Measurements from ENCODE around the gene HIVEP3.

DNA sequence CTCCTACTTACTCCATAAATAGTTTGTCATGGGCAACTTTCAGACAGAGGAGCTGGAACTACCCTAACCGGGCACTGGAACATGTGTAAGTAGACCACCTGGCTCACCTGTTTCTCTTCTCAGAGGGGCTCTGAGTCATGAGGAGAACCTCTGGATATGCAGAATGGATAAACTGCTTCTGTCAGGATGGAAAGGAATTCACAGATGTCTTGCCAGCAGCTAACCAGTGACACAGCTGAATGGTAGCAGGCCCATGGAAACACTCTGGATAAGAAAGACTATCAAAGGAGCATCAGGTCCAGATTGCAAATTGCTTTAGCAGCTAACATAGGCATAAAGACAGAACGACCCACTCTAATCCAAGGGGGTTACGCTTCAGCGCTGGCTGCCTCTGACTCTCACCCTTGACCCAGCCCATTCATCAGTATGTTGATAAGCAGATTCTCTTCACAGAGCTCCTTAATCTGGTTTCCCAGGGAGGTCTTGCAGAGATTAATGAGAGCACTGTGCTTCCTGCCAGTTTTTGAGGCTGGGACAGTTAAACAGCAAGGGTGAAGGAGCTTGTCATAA, 54.2 kb downstream of the HIVEP3 start:
- TF ChIP-seq, protein P1, sequence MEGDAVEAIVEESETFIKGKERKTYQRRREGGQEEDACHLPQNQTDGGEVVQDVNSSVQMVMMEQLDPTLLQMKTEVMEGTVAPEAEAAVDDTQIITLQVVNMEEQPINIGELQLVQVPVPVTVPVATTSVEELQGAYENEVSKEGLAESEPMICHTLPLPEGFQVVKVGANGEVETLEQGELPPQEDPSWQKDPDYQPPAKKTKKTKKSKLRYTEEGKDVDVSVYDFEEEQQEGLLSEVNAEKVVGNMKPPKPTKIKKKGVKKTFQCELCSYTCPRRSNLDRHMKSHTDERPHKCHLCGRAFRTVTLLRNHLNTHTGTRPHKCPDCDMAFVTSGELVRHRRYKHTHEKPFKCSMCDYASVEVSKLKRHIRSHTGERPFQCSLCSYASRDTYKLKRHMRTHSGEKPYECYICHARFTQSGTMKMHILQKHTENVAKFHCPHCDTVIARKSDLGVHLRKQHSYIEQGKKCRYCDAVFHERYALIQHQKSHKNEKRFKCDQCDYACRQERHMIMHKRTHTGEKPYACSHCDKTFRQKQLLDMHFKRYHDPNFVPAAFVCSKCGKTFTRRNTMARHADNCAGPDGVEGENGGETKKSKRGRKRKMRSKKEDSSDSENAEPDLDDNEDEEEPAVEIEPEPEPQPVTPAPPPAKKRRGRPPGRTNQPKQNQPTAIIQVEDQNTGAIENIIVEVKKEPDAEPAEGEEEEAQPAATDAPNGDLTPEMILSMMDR (IDR thresholded peaks at IDR 0.05; ENCODE audit: borderline replicate concordance, extremely low read depth, low read length, poor library complexity, severe bottlenecking): no peak
- TF ChIP-seq EZH2 (IDR thresholded peaks at IDR 0.05; ENCODE audit: borderline replicate concordance, low read depth, low read length, severe bottlenecking): no peak

Measured in DND-41 (cell line).